Naive thymus-derived CD4-positive, alpha-beta T cell (primary cell): ENCODE measurements around the gene BCL7B. TPM values are rescaled to one million over a fixed set of nuclear protein-coding genes. Genes with fewer than 3 reads are reported as not detected.
"Not testable (repeated sequence)": the region's sequence is repeated elsewhere in the genome, so short reads cannot be mapped to it uniquely, and the experiment has no call there.

Experiments
- ATAC-seq: fragments of 150-1000 bp; cut with Tn5 transposase; 2 replicates; pipeline ENCODE4 v1.10.0; 2021; ENCODE audit warnings: mild to moderate bottlenecking, moderate library complexity
- CTCF ChIA-PET: fragments of 350-600 bp; sonication (Branson Sonifier 250); formaldehyde crosslinking; loops from one replicate; lab custom pipeline; 2021; ENCODE audit warnings: antibody characterized with exemption; lab: Charles Lee
- POLR2A ChIA-PET: fragments of 350-600 bp; sonication (Branson Sonifier 250); formaldehyde crosslinking; loops from one replicate; lab custom pipeline; 2021; ENCODE audit warnings: antibody characterized with exemption, inconsistent platforms; lab: Charles Lee
- DNase-seq, 9 donors: peaks; one replicate each; pipeline versions ENCODE4 v3.0.0 to v3.0.0-alpha.2; 2020 to 2022; ENCODE audit warnings: mixed read lengths in 1 of 9
- H3K27ac ChIP-seq: one replicate; pipeline ENCODE4 v1.7.0; 2013; ENCODE audit warnings: mild to moderate bottlenecking, low read depth, low read length, moderate library complexity
- H3K27me3 ChIP-seq, 2 donors: one replicate each; pipeline ENCODE4 v1.7.0; 2013; ENCODE audit warnings: low read length in 2 of 2, mild to moderate bottlenecking in 2 of 2, moderate library complexity in 2 of 2; ENCODE audit not compliant: control insufficient read depth in 2 of 2, insufficient read depth in 2 of 2
- H3K36me3 ChIP-seq, 3 experiments: 1 replicate in 2 of 3; 2 replicates in 1 of 3; pipeline ENCODE4 v1.7.0; 2013; ENCODE audit warnings: low read length in 3 of 3, mild to moderate bottlenecking in 3 of 3, moderate library complexity in 1 of 3; ENCODE audit not compliant: insufficient read depth in 3 of 3, control insufficient read depth in 2 of 3
- H3K4me1 ChIP-seq, 2 donors: one replicate each; pipeline ENCODE4 v1.7.0; 2013; ENCODE audit warnings: low read length in 2 of 2, mild to moderate bottlenecking in 2 of 2, moderate library complexity in 1 of 2; ENCODE audit not compliant: control insufficient read depth in 2 of 2, insufficient read depth in 2 of 2
- H3K4me3 ChIP-seq: 2 replicates; pipeline ENCODE4 v1.7.0; 2013; ENCODE audit warnings: mild to moderate bottlenecking, low read length
- H3K9me3 ChIP-seq, 3 experiments: 1 replicate in 2 of 3; 2 replicates in 1 of 3; pipeline ENCODE4 v1.7.0; 2013; ENCODE audit warnings: low read length in 3 of 3; ENCODE audit not compliant: control insufficient read depth in 2 of 3
- H3K27ac Mint-ChIP-seq, 9 donors: one replicate each; pipeline ENCODE4 v1.8.0; 2020 to 2022; ENCODE audit warnings: mixed read lengths in 9 of 9, mild to moderate bottlenecking in 8 of 9, moderate library complexity in 5 of 9, inconsistent platforms in 2 of 9
- H3K27me3 Mint-ChIP-seq, 5 donors: one replicate each; pipeline ENCODE4 v1.8.0; 2021 to 2022; ENCODE audit warnings: mixed read lengths in 5 of 5, mild to moderate bottlenecking in 1 of 5
- H3K36me3 Mint-ChIP-seq, 5 donors: one replicate each; pipeline ENCODE4 v1.8.0; 2020 to 2022; ENCODE audit warnings: mixed read lengths in 5 of 5, mild to moderate bottlenecking in 3 of 5, inconsistent platforms in 1 of 5
- H3K4me1 Mint-ChIP-seq, 7 donors: one replicate each; pipeline ENCODE4 v1.8.0; 2020 to 2022; ENCODE audit warnings: mixed read lengths in 7 of 7, mild to moderate bottlenecking in 3 of 7, inconsistent platforms in 1 of 7
- H3K4me3 Mint-ChIP-seq, 10 donors: one replicate each; pipeline ENCODE4 v1.8.0; 2020 to 2022; ENCODE audit warnings: mild to moderate bottlenecking in 10 of 10, mixed read lengths in 10 of 10, moderate library complexity in 6 of 10, inconsistent platforms in 2 of 10
- H3K9me3 Mint-ChIP-seq, 11 donors: one replicate each; pipeline ENCODE4 v1.8.0; 2020 to 2022; ENCODE audit warnings: mixed read lengths in 11 of 11, mild to moderate bottlenecking in 4 of 11, inconsistent platforms in 1 of 11, moderate library complexity in 1 of 11
- intact Hi-C, 2 donors: fragments of 100-400 bp; cut with micrococcal nuclease; formaldehyde crosslinking; loops; one replicate each; pipeline ENCODE4 v1.15.1; 2023
- polyA plus RNA-seq, 2 donors: library from polyadenylated mRNA; unstranded; fragments of 300-500 nt; fragmentation: Illumina TruSeq; gene quantifications; one replicate each; pipeline ENCODE4 v1.2.3, GENCODE V29; 2021
- total RNA-seq, 6 experiments: library from RNA in 5 of 6; stranded (reverse) in 5 of 6; gene quantifications; 1 replicate in 5 of 6; 2 replicates in 1 of 6; pipeline ENCODE4 v1.2.3 and lab custom pipeline; 2021 to 2026

The BCL7B gene
- total and polyA plus RNA-seq, 7 experiments from 2014 or later: 57.3 to 118 (median 80.5) TPM

- DNase-seq (no peak), ATAC-seq (no peak)
- Mint-ChIP-seq H3K27ac (peak overlapping the region in 3 of 9 donors; percentile 25 to 84 (median 60)), H3K4me3 (peak overlapping the region in 1 of 10 donors; percentile 88), H3K9me3 (no peaks in the 10 kb centered on the region), H3K27me3 (peaks cover 0 to 2% (median 0%) of the 10 kb centered on the region in 5 donors), H3K36me3 (peaks cover 0 to 22% (median 5%) of the 10 kb centered on the region in 5 donors), H3K4me1 (peaks cover 12 to 44% (median 33%) of the 10 kb centered on the region in 7 donors)
- POLR2A ChIA-PET: interaction anchor here (1.6 to 2.4 kb wide), 5 partner anchors 8 to 45 kb away, joined by 8 to 22 read pairs (median 10); partner anchors contain the start of genes BAZ1B, BCL7B and TBL2
- Histone ChIP-seq H3K4me1 (peaks cover 7 to 18% of the 10 kb centered on the region in 2 donors), H3K27ac (no peak overlapping the region), H3K4me3 (no peak overlapping the region), H3K36me3 (peaks cover 6 to 30% (median 7%) of the 10 kb centered on the region in 3 experiments), H3K27me3 (no peaks in the 10 kb centered on the region), H3K9me3 (no peaks in the 10 kb centered on the region)
- CTCF ChIA-PET: interaction anchor here (0.8 kb wide), 1 partner anchor 158 kb away, joined by 3 read pairs; no protein-coding TSS in a partner anchor
- intact Hi-C loops: no loop called here
Observed at GRCh38 chr7:73567140-73567539, 9.7 kb upstream of the BCL7B start.

- peak; percentile 42 for ATAC-seq
- Histone ChIP-seq H3K4me1 (peaks cover 7 to 18% of the 10 kb centered on the region in 2 donors), H3K4me3 (peak overlapping the region; percentile 44), H3K27ac (peak overlapping the region; percentile 48), H3K36me3 (peaks cover 6 to 23% (median 7%) of the 10 kb centered on the region in 3 experiments)
- Mint-ChIP-seq H3K36me3 (peaks cover 0 to 19% (median 5%) of the 10 kb centered on the region in 5 donors), H3K27ac (peak overlapping the region; percentile 25 to 92 (median 77)), H3K4me1 (peaks cover 12 to 44% (median 33%) of the 10 kb centered on the region in 7 donors), H3K4me3 (peak overlapping the region; percentile 70 to 88 (median 81))
- intact Hi-C loops, H3K27me3 Mint-ChIP-seq, H3K27me3 ChIP-seq, H3K9me3 ChIP-seq, DNase-seq, H3K9me3 Mint-ChIP-seq: not testable (repeated sequence)
- CTCF ChIA-PET: interaction anchor here (0.6 to 0.7 kb wide), 3 partner anchors 37 to 70 kb away, joined by 3 read pairs; no protein-coding TSS in a partner anchor
- POLR2A ChIA-PET: interaction anchor here (0.6 to 2.3 kb wide), 6 partner anchors 10 to 45 kb away, joined by 3 to 22 read pairs (median 6); partner anchors contain the start of genes BAZ1B, BCL7B and TBL2
Observed at GRCh38 chr7:73566431-73566830, 8.9 kb upstream of the BCL7B start.

- H3K27me3 Mint-ChIP-seq: peaks cover 0 to 2% (median 0%) of the 10 kb centered on the region in 5 donors
- intact Hi-C loops: no loop called here
- DNase-seq (no peak), ATAC-seq (peak; percentile 46)
- Histone ChIP-seq H3K36me3 (peaks cover 4 to 17% (median 6%) of the 10 kb centered on the region in 3 experiments), H3K9me3 (no peaks in the 10 kb centered on the region), H3K27ac (peak overlapping the region; percentile 48), H3K4me3 (peak overlapping the region; percentile 44), H3K27me3 (no peaks in the 10 kb centered on the region), H3K4me1 (peaks cover 7 to 18% of the 10 kb centered on the region in 2 donors)
- peak overlapping the region; percentile 25 to 92 (median 77) for H3K27ac Mint-ChIP-seq
- POLR2A ChIA-PET: interaction anchor here (0.6 to 2.3 kb wide), 7 partner anchors 9 to 44 kb away, joined by 3 to 22 read pairs (median 3); partner anchors contain the start of genes BAZ1B, BCL7B and TBL2
- H3K4me3 Mint-ChIP-seq: peak overlapping the region; percentile 70 to 88 (median 81)
- H3K4me1 Mint-ChIP-seq: peaks cover 12 to 44% (median 33%) of the 10 kb centered on the region in 7 donors
- no peaks in the 10 kb centered on the region for H3K9me3 Mint-ChIP-seq
- peaks cover 0 to 15% (median 5%) of the 10 kb centered on the region in 5 donors for H3K36me3 Mint-ChIP-seq
- CTCF ChIA-PET: interaction anchor here (0.6 to 0.7 kb wide), 2 partner anchors 39 to 71 kb away, joined by 3 read pairs; no protein-coding TSS in a partner anchor
Observed at GRCh38 chr7:73565675-73566340, 8.3 kb upstream of the BCL7B start.

- Histone ChIP-seq H3K4me1 (peaks cover 12 to 19% of the 10 kb centered on the region in 2 donors), H3K27ac (no peak overlapping the region), H3K9me3 (no peaks in the 10 kb centered on the region), H3K4me3 (no peak overlapping the region), H3K36me3 (no peaks in the 10 kb centered on the region), H3K27me3 (no peaks in the 10 kb centered on the region)
- peak overlapping the region in 2 of 9 donors; percentile 25 to 68 for H3K27ac Mint-ChIP-seq
- H3K36me3 Mint-ChIP-seq: peaks cover 0 to 4% (median 0%) of the 10 kb centered on the region in 5 donors
- peaks cover 0 to 2% (median 0%) of the 10 kb centered on the region in 5 donors for H3K27me3 Mint-ChIP-seq
- ChIA-PET POLR2A (interaction anchor here (1.2 to 2.6 kb wide), 4 partner anchors 8 to 38 kb away, joined by 6 to 11 read pairs (median 10); partner anchors contain the start of genes BAZ1B and TBL2), CTCF (interaction anchor here (0.6 to 0.7 kb wide), 3 partner anchors 8 to 694 kb away, joined by 3 to 4 read pairs (median 3); no protein-coding TSS in a partner anchor)
- H3K9me3 Mint-ChIP-seq: peaks cover 0 to 4% (median 0%) of the 10 kb centered on the region in 11 donors
- intact Hi-C loops: no loop called here
- DNase-seq: no peak
- peaks cover 13 to 27% (median 19%) of the 10 kb centered on the region in 7 donors for H3K4me1 Mint-ChIP-seq
- no peak for ATAC-seq
- peak overlapping the region in 2 of 10 donors; percentile 13 to 29 for H3K4me3 Mint-ChIP-seq
Observed at GRCh38 chr7:73560109-73560835, 2.8 kb upstream of the BCL7B start.

- Mint-ChIP-seq H3K4me1 (peaks cover 24 to 41% (median 33%) of the 10 kb centered on the region in 7 donors), H3K36me3 (peaks cover 0 to 10% (median 4%) of the 10 kb centered on the region in 5 donors), H3K27me3 (no peaks in the 10 kb centered on the region), H3K4me3 (peak overlapping the region; percentile 88 to 97 (median 93)), H3K27ac (peak overlapping the region; percentile 92 to 98 (median 95)), H3K9me3 (peaks cover 0 to 4% (median 0%) of the 10 kb centered on the region in 11 donors)
- H3K4me3 ChIP-seq: peak overlapping the region; percentile 81
- ChIA-PET CTCF (no interaction called here), POLR2A (interaction anchor here (0.6 to 4.4 kb wide), 9 partner anchors 9 to 75 kb away, joined by 3 to 46 read pairs (median 4); partner anchors contain the start of genes BAZ1B and TBL2)
- intact Hi-C loops: loop anchor here (1.0 to 10.0 kb wide), 8 partner anchors 21 to 1968 kb away; partner anchors contain the start of genes ABHD11 (in 2 of the 2), BAZ1B (in 2 of the 2), POM121 (in 1 of the 2) and RFC2 (in 1 of the 2)
- H3K4me1 ChIP-seq: peaks cover 17 to 23% of the 10 kb centered on the region in 2 donors
- H3K9me3 ChIP-seq: no peaks in the 10 kb centered on the region
- peak; percentile 86 to 95 (median 91) for DNase-seq
- peak; percentile 93 for ATAC-seq
- peak overlapping the region; percentile 100 for H3K27ac ChIP-seq
- no peaks in the 10 kb centered on the region for H3K27me3 ChIP-seq
- H3K36me3 ChIP-seq: peaks cover 0 to 10% (median 4%) of the 10 kb centered on the region in 3 experiments
Observed at GRCh38 chr7:73557108-73557396, 438 bp downstream of the BCL7B start.
